K562 (cell line): ENCODE data around the gene LRRC74B. TPM values are rescaled to one million over a fixed set of nuclear protein-coding genes. Genes with fewer than 3 reads are reported as not detected.

Experiments
- CBX8 ChIP-seq: fragments of 200-600 bp; sonication (generic); IDR thresholded peaks from 2 replicates; pipeline ENCODE4 v1.6.1; 2012; ENCODE audit warnings: borderline replicate concordance, mixed run types, low read depth, mild to moderate bottlenecking, moderate library complexity, mixed read lengths, low read length, control low read depth, inconsistent platforms; ENCODE audit not compliant: poor library complexity, severe bottlenecking; ENCODE audit errors: extremely low read depth
- ETS2 ChIP-seq: IDR thresholded peaks from 2 replicates; pipeline ENCODE4 v1.6.1; 2016; ENCODE audit warnings: borderline replicate concordance, missing genetic modification characterization, mild to moderate bottlenecking, moderate library complexity, missing compliant biosample characterization; ENCODE audit not compliant: poor library complexity, severe bottlenecking
- ETV6 ChIP-seq, 3 experiments: fragments of 150-350 bp in 1 of 3; sonication (generic) in 1 of 3; formaldehyde crosslinking in 1 of 3; IDR thresholded peaks; 2 replicates each; pipeline versions ENCODE4 v1.6.1 to v1.8.0; 2014 to 2022; ENCODE audit warnings: borderline replicate concordance in 2 of 3, low read depth in 2 of 3, antibody characterized with exemption in 1 of 3, low read length in 1 of 3, mild to moderate bottlenecking in 1 of 3, missing genetic modification reagents in 1 of 3
- EWSR1 ChIP-seq: fragments of 450-650 bp; IDR thresholded peaks from 2 replicates; pipeline ENCODE4 v1.6.1; 2018; ENCODE audit warnings: borderline replicate concordance, mild to moderate bottlenecking, low read depth, moderate library complexity; ENCODE audit not compliant: partially characterized antibody
- GABPB1 ChIP-seq: sonication (generic); formaldehyde crosslinking; IDR thresholded peaks from 2 replicates; pipeline ENCODE4 v1.8.0; 2022; ENCODE audit warnings: mild to moderate bottlenecking, missing genetic modification reagents
- HDAC6 ChIP-seq: IDR thresholded peaks from 2 replicates; pipeline ENCODE4 v1.6.1; 2012; ENCODE audit warnings: low read depth, mild to moderate bottlenecking, control low read depth, inconsistent platforms, low read length, moderate library complexity
- NR2C2 ChIP-seq, 2 experiments: fragments of 200-800 bp in 1 of 2; sonication (Bioruptor generic) in 1 of 2; sonication (generic) in 1 of 2; formaldehyde crosslinking in 1 of 2; IDR thresholded peaks; 2 replicates each; pipeline versions ENCODE4 v1.6.1 to v1.8.0; 2016 to 2022; ENCODE audit warnings: mild to moderate bottlenecking in 1 of 2, missing compliant biosample characterization in 1 of 2, missing genetic modification characterization in 1 of 2, missing genetic modification reagents in 1 of 2
- NR4A1 ChIP-seq, 2 experiments: fragments of 250-450 bp in 1 of 2; fragments of 450-650 bp in 1 of 2; sonication (Bioruptor Pico) in 1 of 2; IDR thresholded peaks; 2 replicates each; pipeline versions ENCODE4 v1.4.0 to v1.6.1; 2016 to 2020; ENCODE audit warnings: mild to moderate bottlenecking in 2 of 2, missing compliant biosample characterization in 1 of 2, missing genetic modification characterization in 1 of 2, moderate library complexity in 1 of 2
- PML ChIP-seq: IDR thresholded peaks from 2 replicates; pipeline ENCODE4 v1.6.1; 2012; ENCODE audit warnings: low read length, inconsistent platforms
- RB1 ChIP-seq: fragments of 450-650 bp; IDR thresholded peaks from 2 replicates; pipeline ENCODE4 v1.6.1; 2017; ENCODE audit warnings: low read depth, mild to moderate bottlenecking
- TARDBP ChIP-seq: fragments of 450-650 bp; IDR thresholded peaks from 2 replicates; pipeline ENCODE4 v1.6.1; 2016
- ZBTB11 ChIP-seq, 3 experiments: fragments of 200-800 bp in 1 of 3; fragments of 250-450 bp in 1 of 3; fragments of 450-650 bp in 1 of 3; sonication (Bioruptor Pico) in 1 of 3; sonication (Bioruptor generic) in 1 of 3; formaldehyde crosslinking in 1 of 3; IDR thresholded peaks; 2 replicates each; pipeline versions ENCODE4 v1.6.1 to v1.8.0; 2016 to 2022; ENCODE audit warnings: mild to moderate bottlenecking in 2 of 3, missing genetic modification characterization in 2 of 3, missing compliant biosample characterization in 1 of 3, moderate library complexity in 1 of 3
- ZBTB33 ChIP-seq: sonication (generic); formaldehyde crosslinking; IDR thresholded peaks from 2 replicates; pipeline ENCODE4 v1.8.1; 2023; ENCODE audit warnings: mild to moderate bottlenecking, missing genetic modification reagents
- ZNF431 ChIP-seq: sonication (generic); formaldehyde crosslinking; IDR thresholded peaks from 2 replicates; pipeline ENCODE4 v1.8.0; 2022; ENCODE audit warnings: mild to moderate bottlenecking, missing genetic modification reagents
- polyA plus RNA-seq, 8 experiments: library from polyadenylated mRNA; depleted of rRNA in 4 of 8; stranded (reverse) in 5 of 8; unstranded in 3 of 8; fragments of >200 nt; fragmentation: Nextera tagmentation in 2 of 8; fragmentation: Illumina TruSeq in 1 of 8; extraction: Ambion mirVana in 2 of 8; extraction: Trizol in 1 of 8; gene quantifications; 2 replicates each; pipeline versions ENCODE4 v1.2.1 to v1.2.3, GENCODE V29; 2011 to 2014; ENCODE audit warnings: inconsistent platforms in 1 of 8, missing spikeins in 1 of 8
- total RNA-seq, 7 experiments: library from RNA; depleted of rRNA in 6 of 7; stranded (reverse); fragments of >200 nt in 6 of 7; fragmentation: Illumina TruSeq in 2 of 7; extraction: Trizol in 2 of 7; gene quantifications; 2 replicates each; pipeline versions ENCODE4 v1.2.1 to v1.2.3, GENCODE V29; 2011 to 2021; ENCODE audit warnings: low replicate concordance in 1 of 7
- TF ChIP-seq, protein P1 (sequence below), 2 experiments: IDR thresholded peaks; 2 replicates each; pipeline ENCODE4 v1.6.1; 2012; ENCODE audit warnings: improper control_type of control experiment in 2 of 2, low read depth in 2 of 2, low read length in 2 of 2, borderline replicate concordance in 1 of 2

LRRC74B gene
- total and polyA plus RNA-seq, 9 of the 15 experiments (the other 6 are each of a cell fraction or from before 2014, with no cell fraction given), result not detected

DNA sequence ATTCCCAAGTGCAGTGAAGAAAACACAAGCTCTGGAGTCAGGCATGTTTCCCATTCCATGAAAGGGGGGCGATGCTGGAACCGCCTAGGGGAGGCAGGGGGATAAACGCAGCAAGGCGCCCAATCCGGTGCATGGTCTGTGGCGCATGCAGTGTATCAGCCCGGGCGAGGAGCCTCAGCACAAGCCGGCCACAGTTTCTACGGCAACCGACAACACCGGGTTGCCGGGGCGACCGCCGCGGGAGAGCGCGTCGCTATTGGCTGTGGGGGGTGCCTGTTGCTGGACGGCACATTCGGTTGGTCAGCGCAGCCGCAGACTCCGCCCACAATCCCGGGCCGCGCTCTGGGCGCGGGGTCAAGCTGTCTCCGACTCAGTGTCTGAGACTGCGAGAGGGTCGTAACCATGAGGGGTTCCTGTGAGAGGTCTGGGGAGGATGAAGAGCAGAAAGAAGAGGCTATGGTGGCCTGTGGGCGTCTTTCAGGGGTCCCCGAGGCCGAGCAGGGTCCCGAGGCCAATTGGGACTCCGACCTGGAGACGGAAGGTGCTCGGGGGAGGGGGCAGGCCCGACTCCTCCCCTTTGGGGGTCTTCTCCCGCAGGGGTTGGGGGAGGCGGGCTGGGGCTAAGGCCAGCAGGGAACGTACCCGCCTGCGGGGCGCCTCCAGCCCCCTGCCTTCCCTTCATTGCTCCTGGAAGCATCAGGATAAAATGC is at the start of gene LRRC74B (continued):
- TF ChIP-seq ZNF431 (CRISPR knock-in tag), result no peak
- no peak for TF ChIP-seq PML
- TF ChIP-seq ETS2 (tag), result no peak
- TF ChIP-seq HDAC6, result 0 out of 2 replicates have a peak, but pooled peaks have one; percentile 10
- TF ChIP-seq TARDBP, result no peak
- no peak for TF ChIP-seq GABPB1 (CRISPR knock-in tag)
- peak; percentile 65; the same call in 1 of the 2 replicates for TF ChIP-seq NR2C2 (CRISPR knock-in tag; IDR thresholded peaks at IDR 0.05)
- no peak for TF ChIP-seq NR2C2 (tag; IDR thresholded peaks at IDR 0.05)
- no peak for TF ChIP-seq RB1
- TF ChIP-seq ZBTB33 (CRISPR knock-in tag), result peak; percentile 76; the same call in 1 of the 2 replicates
- TF ChIP-seq ETV6 (IDR thresholded peaks at IDR 0.05; ENCODE audit: borderline replicate concordance in 1 of 2, low read depth in 2 of 2, low read length in 1 of 2), result no peak
- TF ChIP-seq ETV6 (CRISPR knock-in tag; IDR thresholded peaks at IDR 0.05; ENCODE audit: borderline replicate concordance), result 0 out of 2 replicates have a peak, but pooled peaks have one; percentile 27
- TF ChIP-seq ZBTB11 (CRISPR knock-in tag; IDR thresholded peaks at IDR 0.05), result no peak
- TF ChIP-seq NR4A1 (CRISPR knock-in tag; IDR thresholded peaks at IDR 0.05), result no peak
- TF ChIP-seq NR4A1 (tag; IDR thresholded peaks at IDR 0.05), result no peak
- TF ChIP-seq, protein P1, sequence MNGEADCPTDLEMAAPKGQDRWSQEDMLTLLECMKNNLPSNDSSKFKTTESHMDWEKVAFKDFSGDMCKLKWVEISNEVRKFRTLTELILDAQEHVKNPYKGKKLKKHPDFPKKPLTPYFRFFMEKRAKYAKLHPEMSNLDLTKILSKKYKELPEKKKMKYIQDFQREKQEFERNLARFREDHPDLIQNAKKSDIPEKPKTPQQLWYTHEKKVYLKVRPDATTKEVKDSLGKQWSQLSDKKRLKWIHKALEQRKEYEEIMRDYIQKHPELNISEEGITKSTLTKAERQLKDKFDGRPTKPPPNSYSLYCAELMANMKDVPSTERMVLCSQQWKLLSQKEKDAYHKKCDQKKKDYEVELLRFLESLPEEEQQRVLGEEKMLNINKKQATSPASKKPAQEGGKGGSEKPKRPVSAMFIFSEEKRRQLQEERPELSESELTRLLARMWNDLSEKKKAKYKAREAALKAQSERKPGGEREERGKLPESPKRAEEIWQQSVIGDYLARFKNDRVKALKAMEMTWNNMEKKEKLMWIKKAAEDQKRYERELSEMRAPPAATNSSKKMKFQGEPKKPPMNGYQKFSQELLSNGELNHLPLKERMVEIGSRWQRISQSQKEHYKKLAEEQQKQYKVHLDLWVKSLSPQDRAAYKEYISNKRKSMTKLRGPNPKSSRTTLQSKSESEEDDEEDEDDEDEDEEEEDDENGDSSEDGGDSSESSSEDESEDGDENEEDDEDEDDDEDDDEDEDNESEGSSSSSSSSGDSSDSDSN (IDR thresholded peaks at IDR 0.05; ENCODE audit: borderline replicate concordance in 1 of 2, low read depth in 2 of 2, low read length in 2 of 2), result no peak
- TF ChIP-seq CBX8, result no peak
- TF ChIP-seq EWSR1, result no peak
